NCI-H187 treated with DMSO at 0.1 percent for 48 hours (cell line): Measurements from ENCODE around the gene CDH4.

ENCODE experiments used
- DNase-seq: peaks from one replicate; lab custom pipeline; 2025; lab: John Stamatoyannopoulos, UW

Gene CDH4

DNA sequence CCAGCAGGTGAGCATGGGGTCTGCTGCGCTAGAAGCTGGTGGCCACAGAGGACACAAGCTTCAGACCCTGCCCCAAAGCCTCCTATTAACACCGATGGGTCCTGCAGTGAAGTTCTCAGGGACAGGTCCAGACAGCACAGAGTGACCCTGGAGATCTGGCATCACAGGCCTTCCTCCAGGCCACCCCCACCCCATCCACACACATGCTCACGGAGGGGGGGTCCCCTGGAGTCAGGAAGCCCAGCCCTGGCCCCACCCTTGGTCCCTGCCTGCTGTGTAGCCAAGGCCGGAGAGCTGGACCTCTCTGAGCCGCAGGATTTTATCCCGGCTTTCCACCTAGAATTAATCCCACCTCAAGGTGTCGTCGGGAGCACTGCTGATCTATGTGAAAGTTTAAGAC, 646.3 kb downstream of the CDH4 start:
- no peak for DNase-seq

GRCh38 chr20:61900011-61900944, 648.2 kb downstream of the CDH4 start:
- DNase-seq: no peak

DNA sequence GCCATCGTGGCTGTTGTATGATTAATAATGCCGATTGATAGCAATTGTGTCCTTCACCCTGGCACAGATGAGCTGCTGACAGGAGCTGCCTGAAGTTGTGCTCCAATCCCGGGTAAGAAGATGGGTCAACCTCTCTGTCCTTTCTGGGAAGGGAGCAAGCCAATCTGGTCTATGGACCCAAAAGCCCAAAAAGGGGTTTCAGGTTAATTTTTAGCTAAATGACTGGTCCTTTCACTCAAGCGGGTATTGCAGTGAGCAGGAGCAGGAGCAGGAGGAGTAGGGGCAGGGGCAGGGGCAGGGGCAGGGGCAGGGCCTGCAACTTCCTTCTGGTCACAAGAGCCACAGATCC, 648.9 kb downstream of the CDH4 start:
- DNase-seq: no peak

- DNase-seq: no peak
These were observed 649.5 kb downstream of the CDH4 start for GRCh38 chr20:61901392-61902220.

DNA sequence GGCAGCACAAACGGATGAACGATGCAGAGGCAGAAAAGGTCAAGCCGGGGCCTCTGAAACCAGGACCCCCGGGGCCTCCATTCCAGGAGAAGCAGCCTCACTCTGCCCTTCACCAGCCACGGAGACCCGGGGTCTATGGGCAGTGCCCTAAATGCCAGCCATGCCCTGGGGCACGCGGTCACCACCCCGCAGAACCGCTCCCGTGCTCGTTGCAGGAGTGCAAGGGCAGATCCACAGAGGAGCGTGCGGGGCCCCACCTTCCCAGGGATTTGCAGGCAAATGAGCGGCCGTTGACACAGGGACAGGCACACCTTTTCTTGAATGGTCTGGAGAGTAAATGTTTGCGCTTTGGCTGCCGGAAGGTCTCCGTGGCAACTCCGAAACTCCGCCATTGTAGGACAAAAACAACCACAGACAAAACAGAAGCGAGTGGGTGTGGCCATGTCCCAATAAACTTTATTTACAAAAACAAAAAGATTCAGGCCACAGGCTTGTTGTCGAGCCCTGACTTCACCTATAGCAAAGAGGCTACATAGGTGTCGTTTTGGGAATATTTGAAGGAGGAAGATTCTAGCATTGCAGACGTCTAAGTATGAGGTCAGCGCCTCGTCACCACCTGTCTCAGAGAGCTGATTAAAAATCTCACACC, 650.3 kb downstream of the CDH4 start:
- no peak for DNase-seq

DNA sequence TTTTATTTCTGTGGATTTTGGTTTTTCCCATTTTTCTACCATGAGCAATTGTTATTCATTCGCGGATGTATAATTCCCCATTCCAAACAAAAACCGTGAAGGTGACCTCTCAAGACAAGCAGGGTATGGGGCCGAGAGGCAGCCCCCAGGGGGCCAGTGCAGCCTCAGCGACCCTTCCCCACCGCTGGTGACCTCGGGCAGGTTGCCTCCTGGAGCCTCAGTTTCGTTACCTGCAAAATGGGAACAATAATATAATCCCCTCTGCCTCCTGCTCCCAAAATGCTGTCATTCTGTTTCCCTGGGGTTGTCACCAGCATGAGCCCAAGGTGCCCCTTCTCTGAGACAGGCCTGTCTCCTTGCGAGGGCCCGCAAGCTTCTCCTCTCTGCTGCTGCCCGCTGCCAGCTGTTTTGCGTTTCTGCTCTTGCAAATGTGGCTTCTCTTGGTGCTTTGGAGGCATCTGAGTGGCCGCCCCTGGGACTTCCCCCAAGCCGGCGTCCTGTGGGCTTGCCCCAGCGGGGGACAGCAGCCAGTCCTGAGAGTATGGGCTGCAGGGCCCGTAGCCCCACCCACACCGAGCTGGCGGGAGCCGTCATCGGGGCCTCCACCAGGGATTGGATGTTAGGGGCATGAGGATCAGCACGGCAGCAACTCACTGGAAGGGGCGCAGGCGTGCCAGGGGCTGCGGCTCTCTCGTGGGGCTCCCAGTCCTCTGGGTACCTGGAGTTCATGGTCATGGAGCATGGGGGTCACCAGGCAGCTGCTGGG, 651.7 kb downstream of the CDH4 start:
- no peak for DNase-seq

- DNase-seq: no peak
These were observed 652.4 kb downstream of the CDH4 start for GRCh38 chr20:61904456-61904855.

DNA sequence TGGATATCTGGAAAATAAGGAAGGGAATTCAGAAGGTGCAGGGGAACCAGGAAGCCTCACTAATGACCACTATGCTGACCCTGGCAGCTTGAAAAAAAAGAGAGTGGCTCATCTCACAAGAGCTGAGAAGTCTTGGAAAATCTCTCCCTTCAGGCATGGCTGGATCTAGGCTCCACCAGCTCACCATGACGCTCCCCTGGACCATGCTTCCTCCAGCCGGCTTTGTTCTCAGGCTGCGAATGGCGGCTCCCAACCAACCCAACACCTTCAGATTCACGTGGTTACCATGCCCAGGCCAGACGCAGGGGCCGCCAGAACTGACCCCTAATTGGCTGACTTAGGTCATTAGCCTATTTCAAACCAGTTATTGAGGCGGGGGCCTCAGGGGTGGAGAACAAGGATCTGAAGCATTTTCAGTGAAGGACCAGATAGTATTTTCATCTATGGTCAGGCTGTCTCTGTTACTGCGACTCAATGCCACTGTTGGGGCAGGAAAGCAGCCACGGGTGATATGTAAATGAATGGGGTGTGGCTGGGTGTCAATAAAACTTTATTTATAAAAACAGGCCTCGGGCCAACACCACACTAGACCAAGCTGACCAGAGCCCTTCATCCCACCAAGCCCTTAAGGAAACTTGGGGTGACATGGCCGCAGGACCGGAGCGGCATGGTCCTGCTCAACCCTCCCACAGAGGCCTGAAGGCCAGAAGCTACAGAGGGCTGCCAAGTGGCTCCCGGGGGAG, 653.9 kb downstream of the CDH4 start:
- DNase-seq: no peak

- no peak for DNase-seq
These were observed 655.2 kb downstream of the CDH4 start for GRCh38 chr20:61907081-61907891.

- DNase-seq: no peak
These were observed 656.3 kb downstream of the CDH4 start for GRCh38 chr20:61908057-61909026.

DNA sequence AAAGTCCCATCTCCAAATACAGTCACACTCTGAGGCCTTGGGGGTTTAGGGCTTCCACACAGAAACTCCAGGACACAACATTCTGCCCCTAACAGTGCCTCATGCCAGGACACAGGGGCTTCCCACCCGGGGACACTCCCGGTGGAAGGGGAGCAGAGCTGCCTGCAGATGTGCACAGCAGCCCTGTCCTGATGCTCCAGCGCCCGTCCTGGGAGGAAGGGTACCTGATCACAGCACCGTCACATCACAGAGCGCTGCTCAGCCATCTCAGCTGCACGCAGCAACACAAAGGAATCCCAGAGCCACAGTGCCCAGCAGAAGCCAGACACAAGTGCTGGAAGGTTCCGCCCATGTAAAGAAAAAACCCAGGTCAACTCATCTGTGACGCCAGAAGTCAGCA, 657.0 kb downstream of the CDH4 start:
- DNase-seq: no peak

DNA sequence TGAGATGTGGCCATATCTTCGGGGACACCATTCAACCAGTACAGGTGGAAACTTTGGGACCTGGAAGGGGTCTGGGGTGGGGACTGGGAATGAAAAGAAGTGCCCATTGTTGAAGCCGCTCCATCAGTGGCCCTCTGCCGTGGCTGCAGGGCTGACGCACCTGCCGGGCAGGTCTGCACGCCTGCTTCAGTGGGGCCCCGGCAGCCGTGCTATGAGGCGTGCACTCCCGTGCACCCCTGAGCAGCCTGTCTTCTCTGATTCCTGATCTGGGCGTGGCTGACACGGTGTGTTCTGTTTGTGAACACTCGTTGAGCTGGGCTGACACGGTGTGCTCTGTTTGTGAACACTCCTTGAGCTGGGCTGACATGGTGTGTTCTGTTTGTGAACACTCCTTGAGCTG, 657.8 kb downstream of the CDH4 start:
- no peak for DNase-seq

DNA sequence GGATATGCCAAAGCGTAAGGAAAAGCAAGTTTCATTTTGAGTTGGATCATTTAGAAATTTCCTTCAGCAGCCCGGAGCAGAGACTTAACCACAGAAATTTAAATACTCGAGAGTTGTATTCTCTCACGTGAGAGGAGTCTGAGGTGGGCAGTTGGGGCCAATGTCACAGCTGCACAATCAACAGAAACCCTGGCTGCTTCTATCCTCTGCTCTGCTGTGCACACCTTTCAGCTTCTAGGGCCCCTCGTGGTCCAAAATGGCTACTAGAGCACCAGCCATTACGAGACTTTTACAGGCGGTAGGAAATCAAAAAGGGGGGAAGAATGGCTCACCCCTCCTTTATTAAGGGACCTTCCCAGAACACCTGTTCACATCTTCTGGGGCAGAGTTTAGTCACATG, 659.8 kb downstream of the CDH4 start:
- no peak for DNase-seq

- DNase-seq: no peak
These were observed 660.8 kb downstream of the CDH4 start for GRCh38 chr20:61912665-61913422.

DNA sequence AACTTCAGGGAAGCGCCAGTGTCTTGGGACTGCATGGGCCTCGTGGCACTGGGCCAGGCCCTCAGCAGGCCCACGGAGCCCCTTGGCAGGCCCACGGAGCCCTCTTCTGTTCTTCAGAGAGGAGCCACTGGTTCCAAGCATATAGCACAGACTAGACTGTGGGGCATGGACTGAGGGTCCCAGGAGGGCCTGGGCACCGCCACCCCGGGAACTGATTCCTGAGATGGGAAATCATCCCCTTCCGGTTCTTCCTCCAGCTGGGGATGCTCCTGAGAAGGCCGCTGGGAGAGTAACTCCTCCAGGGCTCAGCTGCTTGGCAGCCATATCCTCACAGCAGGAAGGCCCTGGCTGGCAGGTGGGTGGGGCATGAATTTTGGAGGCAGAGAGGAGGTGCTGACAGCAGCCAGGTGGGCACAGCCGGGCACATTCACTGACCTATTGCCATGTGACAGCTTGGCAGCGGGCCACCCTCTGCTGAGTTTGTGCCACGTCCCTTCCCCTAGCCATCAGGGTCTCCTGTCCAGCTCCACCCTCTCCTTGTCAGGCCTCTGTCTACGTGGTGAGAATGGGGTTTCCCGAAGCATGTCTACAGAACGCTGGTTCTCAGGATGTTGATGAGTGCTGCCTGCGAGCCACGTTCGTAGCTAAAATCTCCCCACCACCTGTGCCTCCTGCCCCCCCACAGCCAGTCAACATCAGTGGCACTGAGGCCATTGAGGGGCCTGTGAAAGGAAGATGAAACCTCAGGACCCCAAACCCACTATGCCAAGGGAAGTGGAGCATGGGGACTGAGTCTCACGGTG, 661.6 kb downstream of the CDH4 start:
- no peak for DNase-seq

GRCh38 chr20:61915101-61915500, 663.0 kb downstream of the CDH4 start:
- DNase-seq: no peak

GRCh38 chr20:61916318-61916891, 664.3 kb downstream of the CDH4 start:
- DNase-seq: no peak
